AG09309 (cell line): ENCODE data around the gene CD300LB.
A peak's percentile ranks its signal among the peaks of the same experiment; 100 is the strongest.

Source experiments
- DNase-seq: peaks from one replicate; pipeline ENCODE4 v3.0.0-alpha.2; 2010; ENCODE audit warnings: low read depth
- H3K4me3 ChIP-seq: 2 replicates; pipeline ENCODE4 v1.5.1; 2011; ENCODE audit warnings: mild to moderate bottlenecking, low read depth, low read length, moderate library complexity; ENCODE audit not compliant: control insufficient read depth
- CTCF ChIP-seq: IDR thresholded peaks from 2 replicates; pipeline ENCODE4 v1.5.1; 2011; ENCODE audit warnings: mild to moderate bottlenecking, low read depth, low read length, inconsistent platforms; ENCODE audit not compliant: insufficient read depth, control insufficient read depth; ENCODE audit errors: missing control alignments

Gene CD300LB

GRCh38 chr17:74569020-74570003 is 38.0 kb upstream of the CD300LB start:
- peak; percentile 99 for DNase-seq

GRCh38 chr17:74568106-74568873 is 37.0 kb upstream of the CD300LB start:
- DNase-seq = no peak
- no peak overlapping the region for H3K4me3 ChIP-seq
- no peak for TF ChIP-seq CTCF

More at GRCh38 chr17:74569020-74570003, 38.0 kb upstream of the CD300LB start:
- TF ChIP-seq CTCF = no peak
- H3K4me3 ChIP-seq = no peak overlapping the region

GRCh38 chr17:74567397-74567796 is 36.1 kb upstream of the CD300LB start, which contains the start of gene CD300H:
Gene CD300H, minus strand, starts transcription at chr17:74567509.
- H3K4me3 ChIP-seq = no peak within 1 kb of the TSS
- no peak for TF ChIP-seq CTCF
- DNase-seq = no peak

GRCh38 chr17:74566132-74566753 is 35.0 kb upstream of the CD300LB start:
- no peak for DNase-seq
- TF ChIP-seq CTCF = peak; percentile 58
- no peak overlapping the region for H3K4me3 ChIP-seq

GRCh38 chr17:74565126-74565525 is 33.9 kb upstream of the CD300LB start:
- H3K4me3 ChIP-seq = no peak overlapping the region
- no peak for DNase-seq
- no peak for TF ChIP-seq CTCF

GRCh38 chr17:74563358-74563757 is 32.1 kb upstream of the CD300LB start:
- no peak overlapping the region for H3K4me3 ChIP-seq
- DNase-seq = no peak
- TF ChIP-seq CTCF = no peak
